Measurements from ENCODE around the gene INSYN2B. TPM values are rescaled to one million over a fixed set of nuclear protein-coding genes. Genes with fewer than 3 reads are reported as not detected.
"Not testable (repeated sequence)": the region's sequence is repeated elsewhere in the genome, so short reads cannot be mapped to it uniquely, and the experiment has no call there.

Gene INSYN2B
- total RNA-seq, 1 experiment from 2014 or later: not detected

DNA sequence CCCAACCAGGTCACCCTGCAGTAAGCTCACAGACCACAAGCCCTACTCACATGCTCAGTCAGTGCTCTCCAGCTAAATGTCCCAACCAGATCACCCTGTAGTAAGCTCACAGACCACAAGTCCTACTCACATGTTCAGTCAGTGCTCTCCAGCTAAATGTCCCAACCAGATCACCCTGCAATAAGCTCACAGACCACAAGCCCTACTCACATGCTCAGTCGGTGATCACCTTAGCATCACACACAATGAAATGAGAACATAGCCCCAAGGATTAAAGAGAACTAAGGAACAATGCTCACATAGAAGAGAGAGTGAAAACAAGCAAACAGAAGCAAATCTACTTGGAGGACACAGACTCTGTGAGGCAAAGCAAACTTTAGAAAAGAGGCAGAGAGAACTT is 145.8 kb downstream of the INSYN2B start:
- H4K20me1 ChIP-seq (ENCODE audit: insufficient read depth); H3K9me3 ChIP-seq (ENCODE audit: control insufficient read depth in 1 of 2, insufficient read depth in 1 of 2, low read depth in 1 of 2, low read length in 2 of 2); CTCF ChIA-PET; RAD21 ChIA-PET (ENCODE audit: low non-redundant PET in 1 of 2, low total read pairs in 2 of 2, uncharacterized antibody in 2 of 2, unreplicated experiment in 2 of 2); H3K4me1 ChIP-seq (ENCODE audit: control insufficient read depth in 1 of 2, insufficient read depth in 2 of 2, low read length in 2 of 2); H3K27ac ChIP-seq (ENCODE audit: low read depth, low read length); H3K9ac ChIP-seq (ENCODE audit: low read length); H3K36me3 ChIP-seq (ENCODE audit: control insufficient read depth in 1 of 2, insufficient read depth in 2 of 2, low read length in 2 of 2); H3K27me3 ChIP-seq (ENCODE audit: insufficient read depth, low read length); DNase-seq (ENCODE audit: low read depth, low spot score); H3K9me2 ChIP-seq (ENCODE audit: insufficient read depth); BruUV-seq (replicated peaks); H3K4me3 ChIP-seq (replicated peaks in 1 of 2; ENCODE audit: low read depth in 1 of 2, low read length in 2 of 2); POLR2A ChIA-PET; H3K4me2 ChIP-seq (ENCODE audit: low read length); ATAC-seq; H3K79me2 ChIP-seq (ENCODE audit: insufficient read depth, low read length); H2AFZ ChIP-seq (ENCODE audit: low read depth, low read length, poor library complexity, severe bottlenecking): not testable (repeated sequence)
- intact Hi-C loops (cut with micrococcal nuclease): loop anchor here (1.0 kb wide), 1 partner anchor 8 kb away; no protein-coding TSS in a partner anchor

GRCh38 chr5:169833681-169834292 is 146.5 kb downstream of the INSYN2B start:
- RAD21 ChIA-PET (ENCODE audit: low non-redundant PET in 1 of 2, low total read pairs in 2 of 2, uncharacterized antibody in 2 of 2, unreplicated experiment in 2 of 2); H3K27me3 ChIP-seq (ENCODE audit: insufficient read depth, low read length); H3K79me2 ChIP-seq (ENCODE audit: insufficient read depth, low read length); CTCF ChIA-PET; ATAC-seq; H3K4me3 ChIP-seq (replicated peaks in 1 of 2; ENCODE audit: low read depth in 1 of 2, low read length in 2 of 2); H3K9me3 ChIP-seq (ENCODE audit: control insufficient read depth in 1 of 2, insufficient read depth in 1 of 2, low read depth in 1 of 2, low read length in 2 of 2); DNase-seq (ENCODE audit: low read depth, low spot score); H4K20me1 ChIP-seq (ENCODE audit: insufficient read depth); BruUV-seq (replicated peaks); H3K27ac ChIP-seq (ENCODE audit: low read depth, low read length); H3K36me3 ChIP-seq (ENCODE audit: control insufficient read depth in 1 of 2, insufficient read depth in 2 of 2, low read length in 2 of 2); POLR2A ChIA-PET; H3K9ac ChIP-seq (ENCODE audit: low read length); H3K4me1 ChIP-seq (ENCODE audit: control insufficient read depth in 1 of 2, insufficient read depth in 2 of 2, low read length in 2 of 2); H2AFZ ChIP-seq (ENCODE audit: low read depth, low read length, poor library complexity, severe bottlenecking); H3K4me2 ChIP-seq (ENCODE audit: low read length); H3K9me2 ChIP-seq (ENCODE audit: insufficient read depth): not testable (repeated sequence)
- intact Hi-C loops (cut with micrococcal nuclease): loop anchor here (1.0 kb wide), 1 partner anchor 9 kb away; no protein-coding TSS in a partner anchor

- POLR2A ChIA-PET: no interaction called here
- TF ChIP-seq FOSL1 (IDR thresholded peaks at IDR 0.05; ENCODE audit: low read depth) (no peak), EZH2phosphoT487 (IDR thresholded peaks at IDR 0.05; ENCODE audit: borderline replicate concordance) (no peak), RAD21 (IDR thresholded peaks at IDR 0.05; ENCODE audit: low read depth) (no peak)
- TF ChIP-seq, protein P1, sequence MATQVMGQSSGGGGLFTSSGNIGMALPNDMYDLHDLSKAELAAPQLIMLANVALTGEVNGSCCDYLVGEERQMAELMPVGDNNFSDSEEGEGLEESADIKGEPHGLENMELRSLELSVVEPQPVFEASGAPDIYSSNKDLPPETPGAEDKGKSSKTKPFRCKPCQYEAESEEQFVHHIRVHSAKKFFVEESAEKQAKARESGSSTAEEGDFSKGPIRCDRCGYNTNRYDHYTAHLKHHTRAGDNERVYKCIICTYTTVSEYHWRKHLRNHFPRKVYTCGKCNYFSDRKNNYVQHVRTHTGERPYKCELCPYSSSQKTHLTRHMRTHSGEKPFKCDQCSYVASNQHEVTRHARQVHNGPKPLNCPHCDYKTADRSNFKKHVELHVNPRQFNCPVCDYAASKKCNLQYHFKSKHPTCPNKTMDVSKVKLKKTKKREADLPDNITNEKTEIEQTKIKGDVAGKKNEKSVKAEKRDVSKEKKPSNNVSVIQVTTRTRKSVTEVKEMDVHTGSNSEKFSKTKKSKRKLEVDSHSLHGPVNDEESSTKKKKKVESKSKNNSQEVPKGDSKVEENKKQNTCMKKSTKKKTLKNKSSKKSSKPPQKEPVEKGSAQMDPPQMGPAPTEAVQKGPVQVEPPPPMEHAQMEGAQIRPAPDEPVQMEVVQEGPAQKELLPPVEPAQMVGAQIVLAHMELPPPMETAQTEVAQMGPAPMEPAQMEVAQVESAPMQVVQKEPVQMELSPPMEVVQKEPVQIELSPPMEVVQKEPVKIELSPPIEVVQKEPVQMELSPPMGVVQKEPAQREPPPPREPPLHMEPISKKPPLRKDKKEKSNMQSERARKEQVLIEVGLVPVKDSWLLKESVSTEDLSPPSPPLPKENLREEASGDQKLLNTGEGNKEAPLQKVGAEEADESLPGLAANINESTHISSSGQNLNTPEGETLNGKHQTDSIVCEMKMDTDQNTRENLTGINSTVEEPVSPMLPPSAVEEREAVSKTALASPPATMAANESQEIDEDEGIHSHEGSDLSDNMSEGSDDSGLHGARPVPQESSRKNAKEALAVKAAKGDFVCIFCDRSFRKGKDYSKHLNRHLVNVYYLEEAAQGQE (IDR thresholded peaks at IDR 0.05; ENCODE audit: low read depth): no peak
- TF ChIP-seq, protein P2, sequence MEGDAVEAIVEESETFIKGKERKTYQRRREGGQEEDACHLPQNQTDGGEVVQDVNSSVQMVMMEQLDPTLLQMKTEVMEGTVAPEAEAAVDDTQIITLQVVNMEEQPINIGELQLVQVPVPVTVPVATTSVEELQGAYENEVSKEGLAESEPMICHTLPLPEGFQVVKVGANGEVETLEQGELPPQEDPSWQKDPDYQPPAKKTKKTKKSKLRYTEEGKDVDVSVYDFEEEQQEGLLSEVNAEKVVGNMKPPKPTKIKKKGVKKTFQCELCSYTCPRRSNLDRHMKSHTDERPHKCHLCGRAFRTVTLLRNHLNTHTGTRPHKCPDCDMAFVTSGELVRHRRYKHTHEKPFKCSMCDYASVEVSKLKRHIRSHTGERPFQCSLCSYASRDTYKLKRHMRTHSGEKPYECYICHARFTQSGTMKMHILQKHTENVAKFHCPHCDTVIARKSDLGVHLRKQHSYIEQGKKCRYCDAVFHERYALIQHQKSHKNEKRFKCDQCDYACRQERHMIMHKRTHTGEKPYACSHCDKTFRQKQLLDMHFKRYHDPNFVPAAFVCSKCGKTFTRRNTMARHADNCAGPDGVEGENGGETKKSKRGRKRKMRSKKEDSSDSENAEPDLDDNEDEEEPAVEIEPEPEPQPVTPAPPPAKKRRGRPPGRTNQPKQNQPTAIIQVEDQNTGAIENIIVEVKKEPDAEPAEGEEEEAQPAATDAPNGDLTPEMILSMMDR (IDR thresholded peaks at IDR 0.05 in 2 of 3, conservative IDR thresholded peaks at IDR 0.05 in 1 of 3; ENCODE audit: borderline replicate concordance in 1 of 3, insufficient read depth in 1 of 3, low read depth in 2 of 3, low read length in 2 of 3): no peak
- Histone ChIP-seq H3K9ac (ENCODE audit: low read length) (no peak overlapping the region), H3K9me2 (ENCODE audit: insufficient read depth) (no peaks in the 10 kb centered on the region), H3K4me2 (ENCODE audit: low read length) (no peak overlapping the region), H3K4me1 (ENCODE audit: control insufficient read depth in 1 of 2, insufficient read depth in 2 of 2, low read length in 2 of 2) (no peaks in the 10 kb centered on the region), H3K9me3 (ENCODE audit: control insufficient read depth in 1 of 2, insufficient read depth in 1 of 2, low read depth in 1 of 2, low read length in 2 of 2) (no peaks in the 10 kb centered on the region), H3K36me3 (ENCODE audit: control insufficient read depth in 1 of 2, insufficient read depth in 2 of 2, low read length in 2 of 2) (no peaks in the 10 kb centered on the region), H3K4me3 (replicated peaks in 1 of 2; ENCODE audit: low read depth in 1 of 2, low read length in 2 of 2) (no peak overlapping the region), H2AFZ (ENCODE audit: low read depth, low read length, poor library complexity, severe bottlenecking) (no peak overlapping the region), H3K27ac (ENCODE audit: low read depth, low read length) (no peak overlapping the region), H3K79me2 (ENCODE audit: insufficient read depth, low read length) (no peaks in the 10 kb centered on the region), H4K20me1 (ENCODE audit: insufficient read depth) (no peaks in the 10 kb centered on the region), H3K27me3 (ENCODE audit: insufficient read depth, low read length) (no peaks in the 10 kb centered on the region; the same call in 1 of the 2 replicates)
- DNase-seq (ENCODE audit: low read depth, low spot score): no peak
- CTCF ChIA-PET: no interaction called here
- intact Hi-C loops (cut with micrococcal nuclease): no loop called here
- BruUV-seq (replicated peaks): no TSS peak
- ATAC-seq: no peak
- RAD21 ChIA-PET (ENCODE audit: low non-redundant PET in 1 of 2, low total read pairs in 2 of 2, uncharacterized antibody in 2 of 2, unreplicated experiment in 2 of 2): no interaction called here
These were observed 147.4 kb downstream of the INSYN2B start for GRCh38 chr5:169832845-169833244.
